ENCODE results near the gene KCNS1. TPM values are rescaled to one million over a fixed set of nuclear protein-coding genes. Genes with fewer than 3 reads are reported as not detected.

KCNS1 gene
- total RNA-seq, 1 experiment from 2014 or later = not detected

DNA sequence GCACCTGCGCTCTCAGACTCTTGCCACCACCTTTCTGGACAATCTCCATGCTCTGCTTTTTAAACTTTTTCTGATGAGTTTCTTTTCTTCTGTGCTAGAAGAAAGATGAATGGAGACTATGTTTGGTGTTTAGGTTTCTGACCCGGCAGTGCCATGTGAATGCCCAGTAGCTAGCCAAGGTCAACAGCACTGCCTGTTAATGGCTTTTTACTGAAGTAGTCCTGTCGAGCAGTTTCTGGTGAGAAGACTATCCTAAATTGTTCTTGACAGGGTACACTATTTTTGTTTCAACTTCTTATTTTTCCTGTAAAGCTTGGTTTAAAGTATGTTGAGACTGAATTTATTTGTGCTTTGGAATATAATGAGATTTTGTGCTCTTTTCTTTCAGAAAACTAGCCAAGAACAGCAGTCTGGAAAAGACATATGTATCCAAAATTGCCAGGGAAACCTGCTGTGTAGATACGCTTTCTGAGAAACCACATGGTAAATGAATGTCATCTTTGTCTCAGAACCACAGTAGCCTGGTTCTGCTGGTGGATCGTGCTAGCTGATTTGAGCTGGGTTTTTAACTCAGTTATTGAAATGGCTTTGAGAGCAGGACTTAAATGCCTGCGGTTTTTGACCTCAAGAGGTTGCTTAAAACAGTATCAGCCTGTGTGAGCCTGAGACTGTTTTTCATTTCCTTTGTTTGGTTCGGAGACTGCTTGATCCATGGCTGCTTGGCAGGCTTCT lies 48.1 kb downstream of the KCNS1 start:
- no peak for DNase-seq (ENCODE audit: extremely low read depth, low read depth)

DNA sequence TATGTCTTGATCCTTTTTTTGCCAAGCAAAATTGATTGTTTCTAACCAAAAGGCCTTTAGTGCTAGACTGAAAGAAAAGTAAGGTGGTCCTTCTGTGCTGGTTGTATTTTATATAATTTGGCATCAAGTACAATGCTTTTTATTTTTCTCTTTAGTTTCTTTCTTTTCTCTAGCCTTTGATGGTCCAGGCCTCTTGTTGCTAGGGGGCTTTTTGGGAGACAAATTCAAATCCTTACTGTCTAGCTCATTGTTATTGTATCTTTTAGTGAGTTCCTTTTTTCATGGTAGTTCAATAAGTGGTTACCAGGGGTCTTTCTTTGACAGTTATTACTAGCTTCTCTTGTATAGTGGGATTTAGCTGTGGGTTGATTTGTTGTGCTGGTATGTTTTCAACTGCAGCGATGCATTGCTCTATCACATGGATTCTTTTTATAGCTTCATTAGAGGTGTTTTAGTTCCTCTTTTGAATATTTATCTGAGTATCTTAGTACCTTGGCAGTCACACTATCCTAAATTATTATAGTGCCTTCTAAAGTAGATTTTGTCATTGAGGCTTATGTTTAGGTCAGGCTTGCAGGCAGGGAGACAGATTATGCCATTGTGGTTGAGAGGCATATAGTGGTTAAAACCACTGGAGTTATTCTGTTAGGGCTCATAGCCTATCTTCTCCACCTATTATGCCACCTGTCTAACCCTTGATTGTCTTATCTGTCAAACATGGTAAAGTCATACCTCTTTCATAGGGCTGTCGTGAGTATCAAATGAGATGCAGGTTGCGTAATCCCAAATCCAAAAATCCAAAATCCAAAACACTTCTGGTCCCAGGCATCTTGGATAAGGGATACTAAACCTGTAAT lies 49.5 kb downstream of the KCNS1 start:
- no peak for DNase-seq (ENCODE audit: extremely low read depth, low read depth)

DNA sequence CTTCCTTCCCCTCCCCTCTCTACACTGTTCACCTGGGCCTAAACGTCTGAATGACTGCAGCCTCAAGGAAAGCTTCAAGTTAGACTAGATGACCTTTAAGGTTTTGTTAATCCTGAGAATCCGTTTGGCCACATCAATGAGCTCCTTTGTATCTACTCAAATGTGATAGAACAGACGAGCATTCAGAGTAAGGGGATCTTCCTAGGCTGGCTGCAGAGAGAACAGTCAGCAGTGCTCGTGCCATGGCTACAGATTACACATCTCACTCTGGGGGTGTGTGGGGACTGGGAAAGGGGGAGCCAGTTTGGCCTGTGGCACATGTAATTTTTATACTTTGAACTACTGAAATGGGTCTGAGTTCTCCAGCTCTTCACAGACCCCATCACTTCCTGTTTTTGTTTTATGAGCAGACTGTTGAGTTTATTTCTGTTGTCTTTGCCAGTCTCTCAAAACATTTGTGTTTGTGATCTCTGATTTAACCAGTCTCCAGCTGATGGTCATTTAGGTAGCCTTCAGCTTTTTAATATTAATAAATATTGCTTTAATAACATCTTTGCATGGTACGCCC lies 50.9 kb downstream of the KCNS1 start:
- DNase-seq (ENCODE audit: extremely low read depth, low read depth) = no peak

DNA sequence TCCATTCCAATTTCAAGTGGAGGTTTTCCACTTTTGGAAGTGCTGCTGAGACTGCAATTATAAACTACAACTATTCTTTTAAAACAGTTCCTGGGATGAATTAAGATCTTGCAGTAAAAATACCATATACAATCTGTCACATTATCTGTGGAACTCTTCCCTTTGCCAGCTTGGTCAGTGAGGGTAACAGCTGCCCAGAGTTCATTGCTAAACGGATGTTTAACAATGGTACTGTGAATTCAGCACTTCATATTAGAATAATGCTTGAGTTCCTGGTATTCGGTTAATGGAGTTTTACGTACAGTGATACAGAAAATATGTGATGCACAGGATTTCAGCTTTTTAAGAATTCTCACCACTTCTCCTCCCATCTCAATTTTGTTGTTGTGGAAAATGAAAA lies 51.5 kb downstream of the KCNS1 start:
- DNase-seq (ENCODE audit: extremely low read depth, low read depth) = no peak

DNA sequence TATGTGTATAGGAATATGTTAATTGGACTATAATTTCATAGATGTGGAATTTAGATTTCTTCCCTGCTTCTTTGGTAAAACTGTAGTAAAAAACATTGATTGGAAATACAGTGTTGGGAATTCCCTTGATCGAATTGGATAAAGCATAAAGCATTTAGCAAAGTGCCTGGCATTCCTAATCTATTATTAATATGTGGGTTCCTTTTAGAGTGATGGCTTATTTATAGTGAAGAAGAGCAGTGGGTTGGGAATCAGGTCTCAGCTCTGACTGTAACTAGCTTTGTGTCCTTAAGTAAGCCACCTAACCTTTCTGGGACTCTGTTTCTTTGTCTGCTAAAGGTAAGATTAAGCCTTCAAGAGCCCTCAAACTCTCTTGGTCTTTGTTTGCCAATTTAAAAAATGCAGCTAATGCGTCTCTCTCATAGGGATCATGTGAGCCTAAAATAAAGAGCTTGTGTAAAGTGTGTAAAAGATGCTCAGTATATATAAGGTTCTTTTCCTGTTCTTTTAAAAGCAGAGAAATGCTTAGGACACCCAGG lies 53.3 kb downstream of the KCNS1 start:
- DNase-seq (ENCODE audit: extremely low read depth, low read depth) = no peak

DNA sequence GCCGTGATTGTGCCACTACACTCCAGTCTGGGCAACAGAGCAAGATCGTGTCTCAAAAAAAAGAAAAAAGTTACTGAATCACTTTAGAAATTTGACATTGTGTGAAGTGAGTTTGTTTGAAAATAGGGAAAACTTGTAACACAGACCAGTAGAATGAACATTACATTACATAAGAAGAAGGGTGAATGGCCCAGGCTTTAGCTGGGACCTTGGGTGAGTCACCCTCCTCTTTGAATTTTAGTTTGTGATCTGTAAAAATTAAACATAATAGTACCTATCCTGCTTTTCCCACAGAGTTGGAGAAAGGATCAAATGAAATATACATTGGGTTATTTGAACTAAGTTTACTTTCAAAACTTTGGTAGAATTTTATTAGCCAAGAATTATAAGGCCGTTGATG lies 56.3 kb downstream of the KCNS1 start:
- DNase-seq (ENCODE audit: extremely low read depth, low read depth) = no peak

DNA sequence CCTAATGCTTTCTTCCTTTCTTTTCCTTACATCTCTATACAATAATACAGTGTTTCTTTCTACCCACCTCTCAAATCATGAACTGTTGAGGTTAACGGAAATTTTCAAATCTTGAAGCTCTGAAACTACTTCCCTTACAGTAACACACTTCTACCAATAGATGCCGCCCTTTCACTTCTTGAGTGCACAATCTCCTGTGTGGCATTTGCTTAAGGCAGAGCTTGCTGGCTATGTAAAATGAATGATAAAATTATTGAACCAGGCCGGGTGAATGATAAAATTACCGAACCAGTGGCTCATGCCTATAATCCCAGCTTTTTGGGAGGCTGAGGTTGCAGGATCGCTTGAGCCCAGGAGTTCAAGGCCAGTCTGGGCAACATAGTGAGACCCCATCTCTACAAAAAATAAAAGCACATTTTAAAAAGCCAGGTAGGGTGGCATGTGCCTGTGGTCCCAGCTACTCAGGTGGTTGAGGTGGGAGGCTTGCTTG lies 56.8 kb downstream of the KCNS1 start:
- DNase-seq (ENCODE audit: extremely low read depth, low read depth) = peak; percentile 75

DNA sequence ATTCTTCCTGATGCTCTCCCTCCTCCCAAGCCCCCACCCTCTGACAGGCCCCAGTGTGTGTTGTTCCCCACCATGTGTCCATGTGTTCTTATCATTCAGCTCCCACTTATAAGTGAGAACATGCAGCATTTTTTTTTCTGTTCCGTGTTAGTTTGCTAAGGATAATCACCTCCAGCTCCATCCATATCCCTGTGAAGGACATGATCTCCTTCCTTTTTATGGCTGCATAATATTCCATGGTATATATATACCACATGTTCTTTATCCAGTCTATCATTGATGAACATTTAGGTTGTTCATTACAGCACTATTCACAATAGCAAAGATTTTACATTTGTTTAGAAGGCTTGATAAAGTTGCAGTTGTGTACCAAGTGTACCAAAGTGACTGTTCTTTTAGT lies 57.9 kb downstream of the KCNS1 start:
- no peak for DNase-seq (ENCODE audit: extremely low read depth, low read depth)

Other genes starting within 250 kb of the KCNS1 start
- gene YWHAB, start 215.4 kb downstream of the KCNS1 start, total RNA-seq (2014; rRNA removed; shearing (Covaris generic)) = 86.9 and 113 TPM in 2 replicates
- 56.2 and 67.6 TPM in 2 replicates for gene PABPC1L, start 191.1 kb downstream of the KCNS1 start, total RNA-seq (2014; rRNA removed; shearing (Covaris generic))
- gene TOMM34, start 140.7 kb downstream of the KCNS1 start, total RNA-seq (2014; rRNA removed; shearing (Covaris generic)) = 52.9 and 58.0 TPM in 2 replicates
- gene STK4, start 134.6 kb downstream of the KCNS1 start, total RNA-seq (2014; rRNA removed; shearing (Covaris generic)) = 32.2 and 42.4 TPM in 2 replicates
- not detected in 2 replicates for gene WFDC5, start 14.0 kb upstream of the KCNS1 start, total RNA-seq (2014; rRNA removed; shearing (Covaris generic))
- not detected in 2 replicates for gene WFDC12, start 23.3 kb upstream of the KCNS1 start, total RNA-seq (2014; rRNA removed; shearing (Covaris generic))
- not detected in 2 replicates for gene PI3, start 73.8 kb upstream of the KCNS1 start, total RNA-seq (2014; rRNA removed; shearing (Covaris generic))
- not detected in 2 replicates for gene SEMG1, start 105.9 kb upstream of the KCNS1 start, total RNA-seq (2014; rRNA removed; shearing (Covaris generic))
- gene SEMG2, start 120.2 kb upstream of the KCNS1 start, total RNA-seq (2014; rRNA removed; shearing (Covaris generic)) = not detected in 2 replicates
- gene SLPI, start 153.4 kb upstream of the KCNS1 start, total RNA-seq (2014; rRNA removed; shearing (Covaris generic)) = 38.4 and 43.0 TPM in 2 replicates
- not detected in 2 replicates for gene RBPJL, start 205.7 kb upstream of the KCNS1 start, total RNA-seq (2014; rRNA removed; shearing (Covaris generic))
- gene MATN4, start 207.2 kb upstream of the KCNS1 start, total RNA-seq (2014; rRNA removed; shearing (Covaris generic)) = not detected in 2 replicates
- gene SDC4, start 247.3 kb upstream of the KCNS1 start, total RNA-seq (2014; rRNA removed; shearing (Covaris generic)) = 12.7 and 14.7 TPM in 2 replicates

Data from NCI-H460 (cell line).